Endodermal cell (in vitro differentiated cells): ENCODE measurements around the gene CETN3. TPM values are rescaled to one million over a fixed set of nuclear protein-coding genes. Genes with fewer than 3 reads are reported as not detected.

Experiments
- DNase-seq: peaks from one replicate; pipeline ENCODE4 v3.0.0-alpha.2; 2017
- H3K27ac ChIP-seq: 2 replicates; pipeline ENCODE4 v1.5.1; 2013; ENCODE audit warnings: mild to moderate bottlenecking, low read depth, low read length, moderate library complexity
- H3K27me3 ChIP-seq: 2 replicates; pipeline ENCODE4 v1.6.1; 2013; ENCODE audit warnings: mild to moderate bottlenecking, low read length, moderate library complexity; ENCODE audit not compliant: insufficient read depth, control insufficient read depth, poor library complexity, severe bottlenecking
- H3K36me3 ChIP-seq: 2 replicates; pipeline ENCODE4 v1.7.0; 2013; ENCODE audit warnings: mild to moderate bottlenecking, low read length, moderate library complexity; ENCODE audit not compliant: control insufficient read depth, insufficient read depth
- H3K4me1 ChIP-seq: one replicate; pipeline ENCODE4 v1.7.0; 2013; ENCODE audit warnings: low read length; ENCODE audit not compliant: control insufficient read depth, insufficient read depth
- H3K4me3 ChIP-seq: 2 replicates; pipeline ENCODE4 v1.5.1; 2013; ENCODE audit warnings: mild to moderate bottlenecking, low read length, moderate library complexity
- H3K9ac ChIP-seq: 2 replicates; pipeline ENCODE4 v1.6.1; 2013; ENCODE audit warnings: mild to moderate bottlenecking, low read length, moderate library complexity; ENCODE audit not compliant: poor library complexity, severe bottlenecking; ENCODE audit errors: extremely low read depth
- H3K9me3 ChIP-seq: 2 replicates; pipeline ENCODE4 v1.6.1; 2013; ENCODE audit warnings: mild to moderate bottlenecking, low read length, moderate library complexity; ENCODE audit not compliant: control insufficient read depth
- H3K27ac Mint-ChIP-seq: 2 replicates; pipeline ENCODE4 v1.8.0; 2020; ENCODE audit warnings: mixed read lengths
- H3K27me3 Mint-ChIP-seq: 2 replicates; pipeline ENCODE4 v1.8.0; 2021; ENCODE audit warnings: mild to moderate bottlenecking, mixed read lengths; ENCODE audit not compliant: insufficient read depth
- H3K36me3 Mint-ChIP-seq: 2 replicates; pipeline ENCODE4 v1.8.0; 2020; ENCODE audit warnings: low read depth, mixed read lengths
- H3K4me1 Mint-ChIP-seq: 2 replicates; pipeline ENCODE4 v1.8.0; 2020; ENCODE audit warnings: mixed read lengths
- H3K4me3 Mint-ChIP-seq: 2 replicates; pipeline ENCODE4 v1.8.0; 2020; ENCODE audit warnings: mild to moderate bottlenecking, moderate library complexity, mixed read lengths
- H3K9me3 Mint-ChIP-seq: 2 replicates; pipeline ENCODE4 v1.8.0; 2020; ENCODE audit warnings: mild to moderate bottlenecking, mixed read lengths
- CTCF ChIP-seq: fragments of 200-600 bp; sonication (generic); conservative IDR thresholded peaks from 2 replicates; pipeline ENCODE4 v1.5.0; 2021; ENCODE audit warnings: antibody characterized with exemption, mild to moderate bottlenecking
- WGBS, 2 experiments: methylation state at CpG; one replicate each; pipeline versions ENCODE4 v1.1.5 to v1.1.7; 2013; ENCODE audit warnings: missing lambda C conversion rate in 2 of 2, mixed read lengths in 1 of 2; ENCODE audit not compliant: insufficient coverage in 1 of 2, insufficient read length in 1 of 2; 5-methylcytosine and 5-hydroxymethylcytosine counted together
- total RNA-seq, 2 donors: library from RNA; stranded (reverse); fragmentation: NEBNext Ultra II Directional in 1 of 2; extraction: Animal tissue kit (Norgen Biotek cat#: 25700) in 1 of 2; gene quantifications; 2 replicates in 1 of 2; 3 replicates in 1 of 2; pipeline ENCODE4 v1.2.1, GENCODE V29; 2021

The CETN3 gene
- total RNA-seq, 2 donors from 2014 or later: 50.7 to 65.1 TPM

DNA sequence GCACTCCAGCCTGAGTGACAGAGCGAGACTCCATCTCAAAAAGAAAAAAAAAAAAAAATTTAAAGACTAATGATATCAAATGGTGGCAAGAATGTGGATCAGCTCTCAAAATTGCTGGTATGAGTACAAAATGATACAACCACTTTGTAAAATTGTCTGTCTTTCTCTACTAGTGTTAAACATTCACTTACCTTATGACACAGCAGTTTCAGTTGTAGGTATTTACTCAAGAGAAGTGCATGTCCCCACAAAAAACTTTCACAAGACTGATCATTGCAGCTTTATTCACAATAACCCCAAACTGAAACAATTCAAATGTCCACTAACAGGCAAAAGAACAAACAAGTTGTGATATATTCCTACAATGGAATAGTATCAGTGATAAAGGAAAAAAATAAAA, 14.7 kb upstream of the CETN3 start:
- no peak for DNase-seq
- Mint-ChIP-seq H3K36me3 (no peaks in the 10 kb centered on the region), H3K27me3 (no peaks in the 10 kb centered on the region), H3K27ac (no peak overlapping the region), H3K4me3 (no peak overlapping the region), H3K9me3 (no peaks in the 10 kb centered on the region), H3K4me1 (no peaks in the 10 kb centered on the region)
- Histone ChIP-seq H3K9me3 (no peaks in the 10 kb centered on the region), H3K36me3 (no peaks in the 10 kb centered on the region), H3K27me3 (no peaks in the 10 kb centered on the region), H3K4me1 (no peaks in the 10 kb centered on the region), H3K27ac (no peak overlapping the region), H3K9ac (no peak overlapping the region), H3K4me3 (no peak overlapping the region)
- WGBS, 2 experiments: 100% methylated on average over 1 of the region's 1 CpG; no CpG with 5 or more reads in 1 of the 2 experiments
- TF ChIP-seq CTCF: no peak

GRCh38 chr5:90421136-90421535, 11.6 kb upstream of the CETN3 start:
- peak; percentile 81 for DNase-seq
- no peaks in the 10 kb centered on the region for H3K27me3 Mint-ChIP-seq

GRCh38 chr5:90418214-90418613, 8.7 kb upstream of the CETN3 start:
- Mint-ChIP-seq H3K36me3 (no peaks in the 10 kb centered on the region), H3K4me1 (peaks cover 5% of the 10 kb centered on the region), H3K27ac (no peak overlapping the region), H3K27me3 (no peaks in the 10 kb centered on the region), H3K4me3 (no peak overlapping the region), H3K9me3 (no peaks in the 10 kb centered on the region)
- H3K9ac ChIP-seq: no peak overlapping the region
- H3K4me1 ChIP-seq: no peaks in the 10 kb centered on the region
- 83% methylated on average over 1 of the region's 1 CpG; no CpG with 5 or more reads in 1 of the 2 experiments for WGBS, 2 experiments
- TF ChIP-seq CTCF: no peak
- no peak overlapping the region for H3K27ac ChIP-seq
- no peaks in the 10 kb centered on the region for H3K27me3 ChIP-seq
- H3K36me3 ChIP-seq: no peaks in the 10 kb centered on the region
- no peak for DNase-seq
- H3K9me3 ChIP-seq: no peaks in the 10 kb centered on the region
- H3K4me3 ChIP-seq: no peak overlapping the region

More at GRCh38 chr5:90421136-90421535, 11.6 kb upstream of the CETN3 start:
- H3K9me3 ChIP-seq: no peaks in the 10 kb centered on the region
- no peaks in the 10 kb centered on the region for H3K4me1 ChIP-seq
- H3K9me3 Mint-ChIP-seq: no peaks in the 10 kb centered on the region
- WGBS, 2 experiments: 30 to 38% methylated on average over 2 to 4 of the region's 4 CpGs
- H3K27ac Mint-ChIP-seq: no peak overlapping the region
- H3K27ac ChIP-seq: no peak overlapping the region
- H3K4me3 Mint-ChIP-seq: no peak overlapping the region
- H3K4me1 Mint-ChIP-seq: no peaks in the 10 kb centered on the region
- no peaks in the 10 kb centered on the region for H3K27me3 ChIP-seq
- TF ChIP-seq CTCF: peak; percentile 63
- H3K4me3 ChIP-seq: no peak overlapping the region
- H3K36me3 Mint-ChIP-seq: no peaks in the 10 kb centered on the region
- no peak overlapping the region for H3K9ac ChIP-seq
- no peaks in the 10 kb centered on the region for H3K36me3 ChIP-seq
